K562 (cell line): ENCODE data around the gene USP46. TPM values are rescaled to one million over a fixed set of nuclear protein-coding genes. Genes with fewer than 3 reads are reported as not detected.

Experiments used
- ATAC-seq: fragments of 200-7000 bp; cut with Tn5 transposase; 3 replicates; pipeline ENCODE4 v1.9.1; 2020; ENCODE audit warnings: moderate library complexity
- BruUV-seq: library from RNA; stranded (reverse); fragments of 400-500 nt; replicated peaks from 2 replicates; lab custom pipeline; 2021; lab: Mats Ljungman, UMichigan
- CTCF ChIA-PET: fragments of 300-600 bp; formaldehyde crosslinking; extraction: SDS; loops from one replicate; lab custom pipeline; 2021; ENCODE audit warnings: low intra/inter-chr PET ratio; lab: Yijun Ruan, JAX
- POLR2A ChIA-PET: fragments of 300-600, 350-650 bp; sonication (Branson Sonifier 250); formaldehyde crosslinking; extraction: SDS; loops from one replicate; lab custom pipeline; 2021; ENCODE audit warnings: antibody characterized with exemption, inconsistent platforms; lab: Yijun Ruan, JAX
- DNase-seq, 4 experiments: peaks; one replicate each; pipeline versions ENCODE4 v3.0.0 to v3.0.0-alpha.2; 2011 to 2018; ENCODE audit warnings: low spot score in 3 of 4, mixed read lengths in 3 of 4; ENCODE audit errors: extremely low read depth in 1 of 4
- FAIRE-seq: peaks from 2 replicates; lab custom pipeline; 2011; peaks lifted over from hg19 to GRCh38; lab: Jason Lieb, UNC
- H2AFZ ChIP-seq: 2 replicates; pipeline ENCODE4 v1.6.0; 2011; ENCODE audit warnings: low read depth, low read length, control low read depth, inconsistent platforms
- H3K27ac ChIP-seq: fragments of 200-600 bp; 3 replicates; pipeline ENCODE4 v1.8.0; 2011; ENCODE audit warnings: low read depth, mild to moderate bottlenecking, control low read depth, inconsistent platforms, low read length, moderate library complexity, mixed read lengths; ENCODE audit errors: extremely low read depth
- H3K27me3 ChIP-seq, 2 experiments: fragments of 300-600 bp in 1 of 2; 2 replicates in 1 of 2; 3 replicates in 1 of 2; pipeline versions ENCODE4 v1.6.0 to v1.8.0; 2011; ENCODE audit warnings: inconsistent platforms in 2 of 2, low read length in 2 of 2, mild to moderate bottlenecking in 1 of 2, mixed read lengths in 1 of 2, moderate library complexity in 1 of 2; ENCODE audit not compliant: control insufficient read depth in 2 of 2, insufficient read depth in 2 of 2
- H3K36me3 ChIP-seq: fragments of 300-600 bp; 3 replicates; pipeline ENCODE4 v1.8.0; 2011; ENCODE audit warnings: mild to moderate bottlenecking, low read length, inconsistent platforms; ENCODE audit not compliant: control insufficient read depth, insufficient read depth
- H3K4me1 ChIP-seq, 2 experiments: fragments of 200-600 bp in 1 of 2; replicated peaks in 1 of 2; 2 replicates in 1 of 2; 3 replicates in 1 of 2; pipeline versions ENCODE4 v1.5.1 to v1.8.0; 2011; ENCODE audit warnings: inconsistent platforms in 2 of 2, low read length in 2 of 2, mild to moderate bottlenecking in 1 of 2, mixed read lengths in 1 of 2, moderate library complexity in 1 of 2; ENCODE audit not compliant: control insufficient read depth in 2 of 2, insufficient read depth in 2 of 2
- H3K4me2 ChIP-seq: 2 replicates; pipeline ENCODE4 v1.6.1; 2011; ENCODE audit warnings: low read length, control low read depth, inconsistent platforms, mixed read lengths; ENCODE audit not compliant: insufficient read depth
- H3K4me3 ChIP-seq: fragments of 200-600 bp; sonication (generic), shearing (Covaris generic); 2 replicates; pipeline ENCODE4 v1.5.1; 2016; ENCODE audit warnings: control low read depth, inconsistent platforms
- H3K79me2 ChIP-seq: fragments of 200-600 bp; 3 replicates; pipeline ENCODE4 v1.8.0; 2011; ENCODE audit warnings: low read length, inconsistent platforms; ENCODE audit not compliant: control insufficient read depth, insufficient read depth
- H3K9ac ChIP-seq, 2 experiments: 2 replicates each; pipeline versions ENCODE4 v1.6.0 to v1.6.1; 2011; ENCODE audit warnings: low read depth in 2 of 2, low read length in 2 of 2, control low read depth in 1 of 2, inconsistent platforms in 1 of 2, mild to moderate bottlenecking in 1 of 2, mixed read lengths in 1 of 2; ENCODE audit not compliant: insufficient read depth in 1 of 2
- H3K9me1 ChIP-seq: one replicate; pipeline ENCODE4 v1.6.0; 2011; ENCODE audit warnings: inconsistent platforms, mild to moderate bottlenecking, low read length, moderate library complexity; ENCODE audit not compliant: control insufficient read depth, insufficient read depth
- H3K9me3 ChIP-seq: replicated peaks from 2 replicates; pipeline ENCODE4 v1.5.1; 2011; ENCODE audit warnings: low read depth, low read length, inconsistent platforms; ENCODE audit not compliant: control insufficient read depth, insufficient read depth
- H4K20me1 ChIP-seq: replicated peaks from 2 replicates; pipeline ENCODE4 v1.6.1; 2011; ENCODE audit warnings: low read length, inconsistent platforms, mixed read lengths; ENCODE audit not compliant: control insufficient read depth, insufficient read depth
- ARNT ChIP-seq, 2 experiments: fragments of 450-650 bp; IDR thresholded peaks; 2 replicates each; pipeline ENCODE4 v1.6.1; 2016; ENCODE audit warnings: mild to moderate bottlenecking in 1 of 2
- JUNB ChIP-seq: fragments of 450-650 bp; formaldehyde crosslinking; conservative IDR thresholded peaks from 2 replicates; pipeline ENCODE4 v1.4.0; 2020; ENCODE audit warnings: mild to moderate bottlenecking
- RBM15 ChIP-seq: fragments of 200-400 bp; formaldehyde crosslinking; IDR thresholded peaks from 2 replicates; pipeline ENCODE4 v1.6.1; 2018; ENCODE audit warnings: mild to moderate bottlenecking, low read length, moderate library complexity; ENCODE audit not compliant: insufficient read depth
- RBM17 ChIP-seq: fragments of 200-400 bp; formaldehyde crosslinking; IDR thresholded peaks from 2 replicates; pipeline ENCODE4 v1.6.1; 2017; ENCODE audit warnings: low read depth, mild to moderate bottlenecking, low read length, borderline replicate concordance
- TSC22D4 ChIP-seq: fragments of 450-650 bp; IDR thresholded peaks from 2 replicates; pipeline ENCODE4 v1.6.1; 2016; ENCODE audit warnings: missing genetic modification characterization, missing biosample characterization, control low read depth
- ZFP1 ChIP-seq: fragments of 450-650 bp; formaldehyde crosslinking; IDR thresholded peaks from 2 replicates; pipeline ENCODE4 v1.4.0; 2020; ENCODE audit warnings: mild to moderate bottlenecking, mixed read lengths
- ZKSCAN3 ChIP-seq: fragments of 250-450 bp; sonication (Bioruptor Pico); IDR thresholded peaks from 2 replicates; pipeline ENCODE4 v1.4.0; 2020
- WGBS: fragments of 100-300 bp; shearing (Covaris generic); methylation state at CpG from one replicate; pipeline ENCODE4 v1.1.6; 2016; ENCODE audit warnings: low coverage, mixed read lengths; ENCODE audit not compliant: insufficient coverage; ENCODE audit errors: missing lambda C conversion rate; 5-methylcytosine and 5-hydroxymethylcytosine counted together
- in situ Hi-C: fragments of 300-500 bp; cut with MboI; formaldehyde crosslinking; loops from 4 replicates; pipeline ENCODE4 v1.15.0; 2018; ENCODE audit warnings: inconsistent platforms, mixed read lengths
- intact Hi-C: fragments of 100-400 bp; cut with micrococcal nuclease; formaldehyde crosslinking; loops from 2 replicates; pipeline ENCODE4 v1.14.2; 2022
- polyA plus RNA-seq, 8 experiments: library from polyadenylated mRNA; depleted of rRNA in 4 of 8; stranded (reverse) in 5 of 8; unstranded in 3 of 8; fragments of >200 nt; fragmentation: Nextera tagmentation in 2 of 8; fragmentation: Illumina TruSeq in 1 of 8; extraction: Ambion mirVana in 2 of 8; extraction: Trizol in 1 of 8; gene quantifications; 2 replicates each; pipeline versions ENCODE4 v1.2.1 to v1.2.3, GENCODE V29; 2011 to 2014; ENCODE audit warnings: inconsistent platforms in 1 of 8, missing spikeins in 1 of 8
- total RNA-seq, 7 experiments: library from RNA; depleted of rRNA in 6 of 7; stranded (reverse); fragments of >200 nt in 6 of 7; fragmentation: Illumina TruSeq in 2 of 7; extraction: Trizol in 2 of 7; gene quantifications; 2 replicates each; pipeline versions ENCODE4 v1.2.1 to v1.2.3, GENCODE V29; 2011 to 2021; ENCODE audit warnings: low replicate concordance in 1 of 7
- TF ChIP-seq, protein P1 (sequence below), 2 experiments: IDR thresholded peaks; 2 replicates each; pipeline ENCODE4 v1.6.1; 2012; ENCODE audit warnings: improper control_type of control experiment in 2 of 2, low read depth in 2 of 2, low read length in 2 of 2, borderline replicate concordance in 1 of 2
- TF ChIP-seq, protein P2 (sequence below), 2 experiments: IDR thresholded peaks in 1 of 2; conservative IDR thresholded peaks in 1 of 2; 2 replicates each; pipeline ENCODE4 v1.6.1; 2016; ENCODE audit warnings: low read depth in 2 of 2, mild to moderate bottlenecking in 1 of 2, missing compliant biosample characterization in 1 of 2, missing genetic modification characterization in 1 of 2, moderate library complexity in 1 of 2

The USP46 gene
- total and polyA plus RNA-seq, 9 of the 15 experiments (the other 6 are each of a cell fraction or from before 2014, with no cell fraction given), result 3.0 to 11.7 (median 8.4) TPM

DNA sequence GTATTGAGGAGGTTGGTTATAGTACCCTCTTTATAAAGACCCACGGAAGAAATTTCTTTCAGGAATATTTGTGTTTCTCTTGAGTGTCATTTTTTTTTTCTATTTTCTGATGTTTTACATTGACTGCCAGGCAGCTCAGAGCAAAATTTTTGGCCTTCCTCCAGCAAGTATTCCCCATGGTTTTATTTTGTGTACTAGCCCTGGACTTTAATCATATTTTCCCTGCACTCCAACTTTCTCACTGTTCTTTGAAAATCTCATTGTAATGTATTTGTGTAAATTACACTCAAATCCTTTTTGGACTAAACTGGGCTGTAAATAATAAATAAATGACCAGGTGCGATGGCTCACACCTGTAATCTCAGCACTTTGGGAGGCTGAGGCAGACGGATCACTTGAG is 45.6 kb upstream of the USP46 start:
- DNase-seq, result no peak
- Histone ChIP-seq H4K20me1 (no peaks in the 10 kb centered on the region), H2AFZ (no peak overlapping the region), H3K4me2 (no peak overlapping the region), H3K9me1 (no peaks in the 10 kb centered on the region), H3K9ac (no peak overlapping the region), H3K4me3 (no peak overlapping the region), H3K79me2 (no peaks in the 10 kb centered on the region), H3K36me3 (no peaks in the 10 kb centered on the region), H3K4me1 (no peaks in the 10 kb centered on the region), H3K9me3 (no peaks in the 10 kb centered on the region), H3K27me3 (peaks cover 2 to 4% of the 10 kb centered on the region in 2 experiments; a peak in 3 of 5 replicates), H3K27ac (no peak overlapping the region)
- ATAC-seq, result no peak
- FAIRE-seq, result no peak
- intact Hi-C loops, result no loop called here
- ChIA-PET CTCF (no interaction called here), POLR2A (interaction anchor here (0.8 to 1.2 kb wide), 2 partner anchors 15 to 27 kb away, joined by 3 to 7 read pairs; no protein-coding TSS in a partner anchor)
- no TSS peak for BruUV-seq
- TF ChIP-seq ZFP1 (CRISPR knock-in tag), result no peak
- TF ChIP-seq TSC22D4 (tag), result no peak
- in situ Hi-C loops, result no loop called here
- WGBS, result 15% methylated on average over 3 of the region's 3 CpGs

DNA sequence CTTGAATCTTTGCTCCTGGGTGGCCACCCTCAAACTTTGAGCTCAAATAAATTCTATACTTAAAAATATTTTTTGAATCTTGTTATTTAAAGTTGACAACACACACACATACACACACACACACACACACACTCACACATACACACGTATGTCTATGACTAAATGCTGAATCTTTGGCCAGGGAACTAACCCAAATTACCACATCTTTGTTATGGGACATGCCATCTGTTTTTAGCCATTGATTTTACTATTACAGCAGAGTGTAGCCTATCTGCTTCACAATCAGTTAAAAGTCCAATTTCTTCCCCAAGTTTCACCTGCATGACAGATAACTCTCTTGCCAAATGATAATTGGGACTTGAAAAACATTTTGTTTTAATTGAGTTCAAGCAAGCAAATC is 45.0 kb upstream of the USP46 start:
- 0% methylated on average over 1 of the region's 1 CpG for WGBS
- Histone ChIP-seq H3K4me2 (no peak overlapping the region), H4K20me1 (no peaks in the 10 kb centered on the region), H3K4me1 (no peaks in the 10 kb centered on the region), H2AFZ (no peak overlapping the region), H3K27ac (no peak overlapping the region), H3K27me3 (peaks cover 2 to 4% of the 10 kb centered on the region in 2 experiments; a peak in 3 of 5 replicates), H3K4me3 (no peak overlapping the region), H3K36me3 (no peaks in the 10 kb centered on the region), H3K79me2 (no peaks in the 10 kb centered on the region), H3K9ac (no peak overlapping the region), H3K9me3 (no peaks in the 10 kb centered on the region), H3K9me1 (no peaks in the 10 kb centered on the region)
- intact Hi-C loops (no loop called here), in situ Hi-C loops (no loop called here)
- no TSS peak for BruUV-seq
- ChIA-PET CTCF (no interaction called here), POLR2A (interaction anchor here (1.2 kb wide), 1 partner anchor 16 kb away, joined by 3 read pairs; no protein-coding TSS in a partner anchor)
- DNase-seq, result no peak
- no peak for ATAC-seq
- FAIRE-seq, result no peak
- TF ChIP-seq ARNT (IDR thresholded peaks at IDR 0.05) (no peak), JUNB (no peak), RBM17 (no peak), RBM15 (no peak), ZKSCAN3 (no peak)
- TF ChIP-seq, protein P1, sequence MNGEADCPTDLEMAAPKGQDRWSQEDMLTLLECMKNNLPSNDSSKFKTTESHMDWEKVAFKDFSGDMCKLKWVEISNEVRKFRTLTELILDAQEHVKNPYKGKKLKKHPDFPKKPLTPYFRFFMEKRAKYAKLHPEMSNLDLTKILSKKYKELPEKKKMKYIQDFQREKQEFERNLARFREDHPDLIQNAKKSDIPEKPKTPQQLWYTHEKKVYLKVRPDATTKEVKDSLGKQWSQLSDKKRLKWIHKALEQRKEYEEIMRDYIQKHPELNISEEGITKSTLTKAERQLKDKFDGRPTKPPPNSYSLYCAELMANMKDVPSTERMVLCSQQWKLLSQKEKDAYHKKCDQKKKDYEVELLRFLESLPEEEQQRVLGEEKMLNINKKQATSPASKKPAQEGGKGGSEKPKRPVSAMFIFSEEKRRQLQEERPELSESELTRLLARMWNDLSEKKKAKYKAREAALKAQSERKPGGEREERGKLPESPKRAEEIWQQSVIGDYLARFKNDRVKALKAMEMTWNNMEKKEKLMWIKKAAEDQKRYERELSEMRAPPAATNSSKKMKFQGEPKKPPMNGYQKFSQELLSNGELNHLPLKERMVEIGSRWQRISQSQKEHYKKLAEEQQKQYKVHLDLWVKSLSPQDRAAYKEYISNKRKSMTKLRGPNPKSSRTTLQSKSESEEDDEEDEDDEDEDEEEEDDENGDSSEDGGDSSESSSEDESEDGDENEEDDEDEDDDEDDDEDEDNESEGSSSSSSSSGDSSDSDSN (IDR thresholded peaks at IDR 0.05; ENCODE audit: borderline replicate concordance in 1 of 2, low read depth in 2 of 2, low read length in 2 of 2), result no peak
- TF ChIP-seq, protein P2, sequence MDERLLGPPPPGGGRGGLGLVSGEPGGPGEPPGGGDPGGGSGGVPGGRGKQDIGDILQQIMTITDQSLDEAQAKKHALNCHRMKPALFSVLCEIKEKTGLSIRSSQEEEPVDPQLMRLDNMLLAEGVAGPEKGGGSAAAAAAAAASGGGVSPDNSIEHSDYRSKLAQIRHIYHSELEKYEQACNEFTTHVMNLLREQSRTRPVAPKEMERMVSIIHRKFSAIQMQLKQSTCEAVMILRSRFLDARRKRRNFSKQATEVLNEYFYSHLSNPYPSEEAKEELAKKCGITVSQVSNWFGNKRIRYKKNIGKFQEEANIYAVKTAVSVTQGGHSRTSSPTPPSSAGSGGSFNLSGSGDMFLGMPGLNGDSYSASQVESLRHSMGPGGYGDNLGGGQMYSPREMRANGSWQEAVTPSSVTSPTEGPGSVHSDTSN (CRISPR knock-in tag; IDR thresholded peaks at IDR 0.05; ENCODE audit: low read depth), result no peak
- TF ChIP-seq, protein P2 (tag; conservative IDR thresholded peaks at IDR 0.05; ENCODE audit: low read depth), result no peak
